PC-3 (cell line): ENCODE measurements around the gene PTGER3. TPM values are rescaled to one million over a fixed set of nuclear protein-coding genes. Genes with fewer than 3 reads are reported as not detected.
A peak's percentile ranks its signal among the peaks of the same experiment; 100 is the strongest.

Experiments used
- ATAC-seq: fragments of 200-7000 bp; cut with Tn5 transposase; 2 replicates; pipeline ENCODE4 v1.9.1; 2020; ENCODE audit warnings: mild to moderate bottlenecking, moderate library complexity
- Bru-seq: library from RNA; stranded (reverse); fragments of 400-500 nt; gene quantifications from one replicate; lab custom pipeline; 2021; lab: Mats Ljungman, UMichigan
- BruChase-seq, 2 experiments: library from RNA; stranded (reverse); fragments of 400-500 nt; gene quantifications; one replicate each; lab custom pipeline; 2021; lab: Mats Ljungman, UMichigan
- BruUV-seq: library from RNA; stranded (reverse); fragments of 400-500 nt; replicated peaks from 2 replicates; lab custom pipeline; 2021; lab: Mats Ljungman, UMichigan
- CTCF ChIA-PET: fragments of 300-600 bp; sonication (Branson Sonifier 250); formaldehyde crosslinking; loops from one replicate; lab custom pipeline; 2022; ENCODE audit warnings: antibody characterized with exemption; lab: Charles Lee
- POLR2A ChIA-PET: fragments of 300-600 bp; sonication (Branson Sonifier 250); formaldehyde crosslinking; loops from one replicate; lab custom pipeline; 2022; ENCODE audit warnings: antibody characterized with exemption; ENCODE audit not compliant: unreplicated experiment; lab: Charles Lee
- DNase-seq: peaks from one replicate; pipeline ENCODE4 v3.0.0-alpha.2; 2015
- H2AFZ ChIP-seq: fragments of 300-600 bp; sonication (generic); 2 replicates; pipeline ENCODE4 v1.6.0; 2016; ENCODE audit warnings: antibody characterized with exemption, low read length
- H3F3A ChIP-seq: fragments of 300-600 bp; sonication (generic); one replicate; pipeline ENCODE4 v1.6.0; 2017; ENCODE audit warnings: antibody characterized with exemption, low read length, control low read depth, mild to moderate bottlenecking; ENCODE audit not compliant: unreplicated experiment
- H3K27ac ChIP-seq: fragments of 300-600 bp; sonication (generic); 2 replicates; pipeline ENCODE4 v1.5.1; 2016; ENCODE audit warnings: mild to moderate bottlenecking, low read length
- H3K27me3 ChIP-seq: fragments of 300-600 bp; sonication (generic); 2 replicates; pipeline ENCODE4 v1.6.1; 2016; ENCODE audit warnings: low read length, mixed read lengths
- H3K36me3 ChIP-seq: fragments of 300-600 bp; sonication (generic); 2 replicates; pipeline ENCODE4 v1.6.1; 2016; ENCODE audit warnings: low read depth, mixed run types, low read length, mixed read lengths
- H3K4me1 ChIP-seq: fragments of 300-600 bp; sonication (generic); 2 replicates; pipeline ENCODE4 v1.5.1; 2016; ENCODE audit warnings: low read length; ENCODE audit not compliant: insufficient read depth
- H3K4me2 ChIP-seq: fragments of 300-600 bp; sonication (generic); 2 replicates; pipeline ENCODE4 v1.6.0; 2016; ENCODE audit warnings: low read length
- H3K4me3 ChIP-seq: fragments of 300-600 bp; sonication (generic); 2 replicates; pipeline ENCODE4 v1.5.1; 2016; ENCODE audit warnings: mild to moderate bottlenecking, low read length, mixed read lengths
- H3K79me2 ChIP-seq: fragments of 300-600 bp; sonication (generic); 2 replicates; pipeline ENCODE4 v1.6.1; 2017; ENCODE audit warnings: low read length, mixed read lengths
- H3K9ac ChIP-seq: fragments of 300-600 bp; sonication (generic); 2 replicates; pipeline ENCODE4 v1.6.0; 2016; ENCODE audit warnings: mild to moderate bottlenecking, low read length
- H3K9me2 ChIP-seq: fragments of 300-600 bp; sonication (generic); replicated peaks from 2 replicates; pipeline ENCODE4 v1.6.1; 2016; ENCODE audit warnings: mixed run types, low read length, mixed read lengths
- H3K9me3 ChIP-seq: fragments of 300-600 bp; sonication (generic); 2 replicates; pipeline ENCODE4 v1.6.1; 2016; ENCODE audit warnings: low read length, mixed read lengths
- H4K20me1 ChIP-seq: fragments of 300-600 bp; sonication (generic); 2 replicates; pipeline ENCODE4 v1.6.1; 2016; ENCODE audit warnings: low read length, mixed read lengths
- EZH2 ChIP-seq: fragments of 300-600 bp; sonication (generic); IDR thresholded peaks from one replicate; pipeline ENCODE4 v1.6.1; 2017; ENCODE audit warnings: antibody characterized with exemption, mild to moderate bottlenecking, low read length; ENCODE audit not compliant: unreplicated experiment
- EZH2phosphoT487 ChIP-seq: fragments of 300-600 bp; sonication (generic); IDR thresholded peaks from 2 replicates; pipeline ENCODE4 v1.6.1; 2018; ENCODE audit warnings: mild to moderate bottlenecking, antibody characterized with exemption, low read length, borderline replicate concordance
- intact Hi-C: fragments of 100-400 bp; cut with micrococcal nuclease; formaldehyde crosslinking; loops from 2 replicates; pipeline ENCODE4 v1.9.0; 2023
- long read RNA-seq: library from polyadenylated mRNA; unstranded; transcript quantifications from one replicate; pipeline ENCODE4 v2.0.0, GENCODE V29; 2021; ENCODE audit not compliant: unreplicated experiment
- total RNA-seq: library from RNA; depleted of rRNA; stranded (reverse); fragments of >200 nt; gene quantifications from 2 replicates; pipeline ENCODE4 v1.2.3, GENCODE V29; 2014; rRNA removed
- TF ChIP-seq, protein P1 (sequence below): fragments of 300-600 bp; sonication (generic); conservative IDR thresholded peaks from 2 replicates; pipeline ENCODE4 v1.5.1; 2017; ENCODE audit warnings: antibody characterized with exemption, low read depth, mild to moderate bottlenecking, low read length

PTGER3 gene
- total RNA-seq (0.11 and 0.40 TPM in 2 replicates), Bru-seq, nascent RNA (percentile 7 among the genes with signal in this experiment), BruChase-seq, experiment 1, labeled RNA remaining after a 6-hour chase (percentile 28 among the genes with signal in this experiment), BruChase-seq, experiment 2, labeled RNA remaining after a 2-hour chase (percentile 37 among the genes with signal in this experiment)
- long read RNA-seq: 0 reads

DNA sequence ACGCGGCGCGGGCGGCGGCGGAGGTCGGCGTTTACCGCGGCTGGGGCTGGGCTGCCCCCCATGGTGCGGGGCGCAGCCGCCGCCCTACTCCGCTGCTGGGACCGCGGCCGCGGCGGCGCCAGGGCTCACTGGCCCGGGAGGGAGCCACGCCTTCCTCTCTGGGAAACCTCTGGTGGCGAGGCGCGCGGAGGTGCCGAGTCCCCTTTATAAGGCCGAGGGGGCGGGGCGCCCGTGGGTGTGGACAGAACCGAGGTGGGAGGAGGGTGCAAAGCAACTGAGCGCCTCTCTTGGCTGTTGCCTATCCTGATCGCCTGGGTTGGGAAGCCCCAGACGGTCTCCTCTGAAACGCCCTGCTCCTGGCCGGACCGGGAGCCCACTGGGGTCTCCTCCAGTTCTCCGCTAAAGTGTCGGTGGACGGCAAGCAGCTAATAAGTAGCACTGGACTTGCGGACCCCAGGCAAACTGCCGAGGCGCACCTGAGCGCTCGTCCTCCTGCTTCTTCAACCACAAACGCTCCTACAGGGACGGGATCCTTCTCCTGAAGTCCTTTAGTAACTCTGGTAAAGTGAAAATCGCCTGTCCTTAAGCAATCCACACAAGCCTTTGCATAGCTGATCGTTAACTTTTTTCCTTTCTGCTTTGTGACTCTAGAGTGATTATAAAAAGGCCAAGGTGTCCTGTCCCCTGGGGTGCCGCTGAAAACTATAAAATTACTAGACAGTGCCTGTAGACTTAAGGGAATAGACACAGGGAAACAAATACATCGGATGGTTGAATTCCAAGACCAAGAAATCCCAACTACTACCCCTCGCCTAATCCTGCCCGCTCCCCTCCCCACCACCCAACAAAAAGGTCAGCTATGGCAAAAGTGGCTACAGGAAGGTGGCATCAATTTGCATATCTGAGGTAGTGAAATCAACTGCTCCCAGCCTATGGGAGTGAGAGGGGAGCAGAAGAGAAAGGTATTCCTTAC, at the start of gene PTGER3:
PTGER3 (minus strand) TSS at position 182 of the 973 bp plus-strand sequence. CDS start 239 bp downstream, outside the sequence.
- Histone ChIP-seq H3K4me2 (peak within 1 kb of the TSS; percentile 52), H2AFZ (0 out of 2 replicates have a peak within 1 kb of the TSS, but pooled peaks have one; percentile 30), H3K27ac (no peak within 1 kb of the TSS), H3K79me2 (no peaks in the 10 kb centered on the region), H3K4me1 (no peaks in the 10 kb centered on the region), H4K20me1 (no peaks in the 10 kb centered on the region), H3K36me3 (no peaks in the 10 kb centered on the region), H3K9me3 (no peaks in the 10 kb centered on the region), H3K27me3 (peaks cover 53% of the 10 kb centered on the region), H3K9ac (no peak within 1 kb of the TSS), H3K9me2 (no peaks in the 10 kb centered on the region), H3F3A (no peaks in the 10 kb centered on the region), H3K4me3 (peak within 1 kb of the TSS; percentile 13; the same call in 1 of the 2 replicates)
- ChIA-PET CTCF (no interaction called here), POLR2A (no interaction called here)
- ATAC-seq (peak; percentile 45), DNase-seq (no peak)
- intact Hi-C loops: loop anchor here (5.0 kb wide), 1 partner anchor 916 kb away; no protein-coding TSS in a partner anchor
- no TSS peak for BruUV-seq
- TF ChIP-seq EZH2phosphoT487 (no peak), EZH2 (peak; percentile 27)
- TF ChIP-seq, protein P1, sequence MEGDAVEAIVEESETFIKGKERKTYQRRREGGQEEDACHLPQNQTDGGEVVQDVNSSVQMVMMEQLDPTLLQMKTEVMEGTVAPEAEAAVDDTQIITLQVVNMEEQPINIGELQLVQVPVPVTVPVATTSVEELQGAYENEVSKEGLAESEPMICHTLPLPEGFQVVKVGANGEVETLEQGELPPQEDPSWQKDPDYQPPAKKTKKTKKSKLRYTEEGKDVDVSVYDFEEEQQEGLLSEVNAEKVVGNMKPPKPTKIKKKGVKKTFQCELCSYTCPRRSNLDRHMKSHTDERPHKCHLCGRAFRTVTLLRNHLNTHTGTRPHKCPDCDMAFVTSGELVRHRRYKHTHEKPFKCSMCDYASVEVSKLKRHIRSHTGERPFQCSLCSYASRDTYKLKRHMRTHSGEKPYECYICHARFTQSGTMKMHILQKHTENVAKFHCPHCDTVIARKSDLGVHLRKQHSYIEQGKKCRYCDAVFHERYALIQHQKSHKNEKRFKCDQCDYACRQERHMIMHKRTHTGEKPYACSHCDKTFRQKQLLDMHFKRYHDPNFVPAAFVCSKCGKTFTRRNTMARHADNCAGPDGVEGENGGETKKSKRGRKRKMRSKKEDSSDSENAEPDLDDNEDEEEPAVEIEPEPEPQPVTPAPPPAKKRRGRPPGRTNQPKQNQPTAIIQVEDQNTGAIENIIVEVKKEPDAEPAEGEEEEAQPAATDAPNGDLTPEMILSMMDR: no peak

DNA sequence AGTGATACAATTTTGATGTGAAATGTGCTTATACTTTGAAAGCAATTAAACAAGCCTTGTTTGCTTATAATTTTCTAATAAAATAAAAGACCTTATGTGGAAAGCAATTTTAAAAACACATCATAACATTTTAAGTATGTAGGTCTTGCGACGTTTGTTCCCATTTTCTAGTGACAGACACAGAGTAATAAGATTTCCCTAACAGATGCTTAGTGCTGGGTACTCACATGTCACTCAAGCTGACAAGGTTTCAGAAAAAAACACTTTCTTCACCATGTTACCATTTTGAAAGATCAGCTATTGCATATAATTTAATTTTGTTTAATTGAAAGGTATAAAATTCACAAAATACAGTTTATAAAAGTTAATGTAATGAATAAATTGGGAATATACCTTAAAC, 47.3 kb upstream of the PTGER3 start:
- no peaks in the 10 kb centered on the region for H3K9me2 ChIP-seq
- no TSS peak for BruUV-seq
- H3K4me2 ChIP-seq: no peak overlapping the region
- no peaks in the 10 kb centered on the region for H3F3A ChIP-seq
- H4K20me1 ChIP-seq: no peaks in the 10 kb centered on the region
- CTCF ChIA-PET: no interaction called here
- no peaks in the 10 kb centered on the region for H3K9me3 ChIP-seq
- H3K9ac ChIP-seq: no peak overlapping the region
- intact Hi-C loops: loop anchor here (1.0 to 5.0 kb wide), 4 partner anchors 101 to 942 kb away; no protein-coding TSS in a partner anchor
- no peak overlapping the region for H2AFZ ChIP-seq
- peaks cover 13% of the 10 kb centered on the region for H3K4me1 ChIP-seq
- H3K36me3 ChIP-seq: no peaks in the 10 kb centered on the region
- DNase-seq (no peak), ATAC-seq (no peak)
- TF ChIP-seq EZH2phosphoT487 (no peak), EZH2 (no peak)
- TF ChIP-seq, protein P1: no peak
- H3K27me3 ChIP-seq: no peaks in the 10 kb centered on the region
- no peak overlapping the region for H3K27ac ChIP-seq
- POLR2A ChIA-PET: no interaction called here
- H3K79me2 ChIP-seq: no peaks in the 10 kb centered on the region
- no peak overlapping the region for H3K4me3 ChIP-seq
